Type B pancreatic cell (in vitro differentiated cells): ENCODE results near the gene DDAH1. TPM values are rescaled to one million over a fixed set of nuclear protein-coding genes. Genes with fewer than 3 reads are reported as not detected.

Source experiments
- DNase-seq: peaks from one replicate; pipeline ENCODE4 v3.0.0; 2021; ENCODE audit warnings: mixed read lengths; ENCODE audit not compliant: unreplicated experiment; ENCODE audit errors: extremely low spot score
- H3K27ac Mint-ChIP-seq: 2 replicates; pipeline ENCODE4 v1.8.0; 2021; ENCODE audit warnings: mild to moderate bottlenecking, mixed read lengths
- H3K27me3 Mint-ChIP-seq: 2 replicates; pipeline ENCODE4 v1.8.0; 2021; ENCODE audit warnings: mixed read lengths
- H3K36me3 Mint-ChIP-seq: 2 replicates; pipeline ENCODE4 v1.8.0; 2021; ENCODE audit warnings: mixed read lengths
- H3K4me1 Mint-ChIP-seq: one replicate; pipeline ENCODE4 v1.8.0; 2021; ENCODE audit warnings: mixed read lengths; ENCODE audit not compliant: unreplicated experiment
- H3K4me3 Mint-ChIP-seq: 2 replicates; pipeline ENCODE4 v1.8.0; 2021; ENCODE audit warnings: mild to moderate bottlenecking, mixed read lengths
- H3K9me3 Mint-ChIP-seq: 2 replicates; pipeline ENCODE4 v1.8.0; 2021; ENCODE audit warnings: mixed read lengths
- CTCF ChIP-seq: fragments of 200-600 bp; sonication (generic); conservative IDR thresholded peaks from 2 replicates; pipeline ENCODE4 v1.5.0; 2021; ENCODE audit warnings: antibody characterized with exemption, mild to moderate bottlenecking
- total RNA-seq: library from RNA; stranded (reverse); gene quantifications from 2 replicates; pipeline ENCODE4 v1.2.1, GENCODE V29; 2021; ENCODE audit warnings: low replicate concordance

The DDAH1 gene
- total RNA-seq, 1 donor from 2014 or later, result 28.6 TPM

GRCh38 chr1:85411567-85412305 lies 53.2 kb downstream of the DDAH1 start:
- no peaks in the 10 kb centered on the region for H3K27me3 Mint-ChIP-seq
- DNase-seq, result no peak
- TF ChIP-seq CTCF, result no peak
- H3K9me3 Mint-ChIP-seq, result peaks cover 7% of the 10 kb centered on the region
- H3K4me1 Mint-ChIP-seq, result peaks cover 23% of the 10 kb centered on the region
- no peak overlapping the region for H3K27ac Mint-ChIP-seq
- no peak overlapping the region for H3K4me3 Mint-ChIP-seq
- no peaks in the 10 kb centered on the region for H3K36me3 Mint-ChIP-seq

- Mint-ChIP-seq H3K9me3 (peaks cover 7% of the 10 kb centered on the region), H3K27me3 (no peaks in the 10 kb centered on the region), H3K36me3 (peaks cover 5% of the 10 kb centered on the region), H3K4me3 (no peak overlapping the region), H3K27ac (no peak overlapping the region), H3K4me1 (peaks cover 26% of the 10 kb centered on the region)
- TF ChIP-seq CTCF, result no peak
- DNase-seq, result no peak
Measured at GRCh38 chr1:85409516-85409915, 55.4 kb downstream of the DDAH1 start.

- no peak for TF ChIP-seq CTCF
- Mint-ChIP-seq H3K27me3 (no peaks in the 10 kb centered on the region), H3K9me3 (no peaks in the 10 kb centered on the region), H3K4me1 (peaks cover 14% of the 10 kb centered on the region), H3K36me3 (peaks cover 5% of the 10 kb centered on the region), H3K4me3 (no peak overlapping the region), H3K27ac (no peak overlapping the region)
- DNase-seq, result no peak
Measured at GRCh38 chr1:85407746-85408377, 57.1 kb downstream of the DDAH1 start.

- Mint-ChIP-seq H3K36me3 (peaks cover 5% of the 10 kb centered on the region), H3K9me3 (no peaks in the 10 kb centered on the region), H3K4me3 (peak overlapping the region; percentile 8), H3K4me1 (peaks cover 14% of the 10 kb centered on the region), H3K27ac (peak overlapping the region; percentile 71), H3K27me3 (no peaks in the 10 kb centered on the region)
- no peak for DNase-seq
- TF ChIP-seq CTCF, result no peak
Measured at GRCh38 chr1:85406887-85407533, 57.9 kb downstream of the DDAH1 start.

GRCh38 chr1:85406081-85406480 lies 58.9 kb downstream of the DDAH1 start:
- Mint-ChIP-seq H3K9me3 (no peaks in the 10 kb centered on the region), H3K4me1 (peaks cover 9% of the 10 kb centered on the region), H3K36me3 (peaks cover 5% of the 10 kb centered on the region), H3K27me3 (no peaks in the 10 kb centered on the region), H3K27ac (no peak overlapping the region), H3K4me3 (no peak overlapping the region)
- TF ChIP-seq CTCF, result no peak
- DNase-seq, result no peak
